H1 (cell line): ENCODE results near the gene IFIT1. TPM values are rescaled to one million over a fixed set of nuclear protein-coding genes. Genes with fewer than 3 reads are reported as not detected.

ENCODE experiments used
- CTCF ChIA-PET: fragments of 300-600 bp; sonication (Branson Sonifier 250); formaldehyde crosslinking; loops from one replicate; lab custom pipeline; 2021; ENCODE audit not compliant: partially characterized antibody; lab: Charles Lee
- POLR2A ChIA-PET: fragments of 300-600 bp; sonication (Branson Sonifier 250); formaldehyde crosslinking; loops from one replicate; lab custom pipeline; 2021; ENCODE audit warnings: inconsistent platforms; ENCODE audit not compliant: partially characterized antibody; lab: Charles Lee
- DNase-seq, 2 experiments: peaks; one replicate each; pipeline versions ENCODE4 v3.0.0 to v3.0.0-alpha.2; 2010 to 2022; ENCODE audit warnings: low spot score in 2 of 2, low read depth in 1 of 2, mixed read lengths in 1 of 2
- FAIRE-seq: peaks from 2 replicates; lab custom pipeline; 2011; peaks lifted over from hg19 to GRCh38; lab: Jason Lieb, UNC
- H2AFZ ChIP-seq: 2 replicates; pipeline ENCODE4 v1.8.1; 2012; ENCODE audit warnings: low read length, inconsistent platforms
- H2AK5ac ChIP-seq: 2 replicates; pipeline ENCODE4 v1.6.1; 2013; ENCODE audit warnings: low read depth, low read length
- H2BK120ac ChIP-seq: replicated peaks from 2 replicates; pipeline ENCODE3; 2013; ENCODE audit warnings: low read depth, low read length, inconsistent platforms
- H2BK12ac ChIP-seq: 2 replicates; pipeline ENCODE4 v1.6.1; 2013; ENCODE audit warnings: low read depth, low read length
- H2BK15ac ChIP-seq: 2 replicates; pipeline ENCODE4 v1.6.1; 2013; ENCODE audit warnings: low read length
- H2BK20ac ChIP-seq: 2 replicates; pipeline ENCODE4 v1.6.1; 2013; ENCODE audit warnings: low read length
- H2BK5ac ChIP-seq: 2 replicates; pipeline ENCODE4 v1.6.1; 2013; ENCODE audit warnings: low read depth, low read length
- H3K14ac ChIP-seq: 2 replicates; pipeline ENCODE4 v1.6.1; 2013; ENCODE audit warnings: inconsistent platforms; ENCODE audit not compliant: insufficient read length
- H3K18ac ChIP-seq: 2 replicates; pipeline ENCODE4 v1.6.1; 2013; ENCODE audit warnings: low read length; ENCODE audit errors: extremely low read depth
- H3K23ac ChIP-seq: 2 replicates; pipeline ENCODE4 v1.6.1; 2013; ENCODE audit warnings: inconsistent platforms; ENCODE audit not compliant: insufficient read length
- H3K23me2 ChIP-seq: 2 replicates; pipeline ENCODE4 v1.6.1; 2013; ENCODE audit warnings: low read depth, low read length
- H3K27ac ChIP-seq: 2 replicates; pipeline ENCODE4 v1.6.1; 2011; ENCODE audit warnings: low read depth, low read length, inconsistent platforms
- H3K27me3 ChIP-seq, 4 experiments: replicated peaks in 1 of 4; 1 replicate in 1 of 4; 2 replicates in 3 of 4; pipeline versions ENCODE4 v1.6.1 to v1.8.1; 2011 to 2013; ENCODE audit warnings: low read length in 3 of 4, mild to moderate bottlenecking in 3 of 4, inconsistent platforms in 2 of 4, mixed read lengths in 2 of 4, moderate library complexity in 1 of 4; ENCODE audit not compliant: control insufficient read depth in 3 of 4, insufficient read depth in 3 of 4; ENCODE audit errors: extremely low read depth in 1 of 4
- H3K36me3 ChIP-seq, 4 experiments: 2 replicates each; pipeline versions ENCODE4 v1.6.1 to v1.8.1; 2011 to 2013; ENCODE audit warnings: mild to moderate bottlenecking in 4 of 4, low read length in 3 of 4, moderate library complexity in 2 of 4, control low read depth in 1 of 4, inconsistent platforms in 1 of 4; ENCODE audit not compliant: insufficient read depth in 4 of 4, control insufficient read depth in 2 of 4
- H3K4ac ChIP-seq: replicated peaks from 2 replicates; pipeline ENCODE3; 2013; ENCODE audit warnings: low read length, low read depth, mixed read lengths, inconsistent platforms; ENCODE audit not compliant: insufficient read length
- H3K4me1 ChIP-seq, 4 experiments: replicated peaks in 1 of 4; 1 replicate in 1 of 4; 2 replicates in 3 of 4; pipeline versions ENCODE4 v1.6.1 to v1.8.1; 2011 to 2013; ENCODE audit warnings: low read length in 3 of 4, inconsistent platforms in 2 of 4, mixed read lengths in 1 of 4; ENCODE audit not compliant: insufficient read depth in 4 of 4, control insufficient read depth in 3 of 4
- H3K4me2 ChIP-seq, 2 experiments: 2 replicates each; pipeline versions ENCODE4 v1.6.1 to v1.8.1; 2011 to 2013; ENCODE audit warnings: low read depth in 2 of 2, low read length in 2 of 2, control low read depth in 1 of 2, inconsistent platforms in 1 of 2, mild to moderate bottlenecking in 1 of 2; ENCODE audit not compliant: insufficient read depth in 1 of 2
- H3K4me3 ChIP-seq, 4 experiments: fragments of 200-600, 300-600 bp in 1 of 4; sonication (generic), shearing (Covaris generic), sonication (Bioruptor Twin) in 1 of 4; 2 replicates each; pipeline versions ENCODE4 v1.5.1 to v1.8.1; 2011 to 2016; ENCODE audit warnings: low read length in 4 of 4, low read depth in 3 of 4, control low read depth in 2 of 4, inconsistent platforms in 2 of 4, mild to moderate bottlenecking in 2 of 4, mixed read lengths in 1 of 4, moderate library complexity in 1 of 4; ENCODE audit not compliant: insufficient read depth in 2 of 4; ENCODE audit errors: extremely low read depth in 1 of 4
- H3K56ac ChIP-seq: replicated peaks from 2 replicates; pipeline ENCODE3; 2013; ENCODE audit warnings: low read depth, mild to moderate bottlenecking, mixed read lengths, low read length, inconsistent platforms; ENCODE audit not compliant: insufficient read length
- H3K79me1 ChIP-seq: 2 replicates; pipeline ENCODE4 v1.6.1; 2013; ENCODE audit warnings: low read depth, low read length, control low read depth
- H3K79me2 ChIP-seq, 2 experiments: 2 replicates each; pipeline versions ENCODE4 v1.6.1 to v1.8.1; 2012 to 2013; ENCODE audit warnings: low read length in 2 of 2, mild to moderate bottlenecking in 2 of 2, inconsistent platforms in 1 of 2; ENCODE audit not compliant: insufficient read depth in 2 of 2, control insufficient read depth in 1 of 2
- H3K9ac ChIP-seq, 4 experiments: replicated peaks in 1 of 4; 1 replicate in 1 of 4; 2 replicates in 3 of 4; pipeline versions ENCODE4 v1.6.1 to v1.8.1; 2011 to 2013; ENCODE audit warnings: low read depth in 3 of 4, low read length in 3 of 4, control low read depth in 2 of 4, mild to moderate bottlenecking in 2 of 4, moderate library complexity in 2 of 4, inconsistent platforms in 1 of 4; ENCODE audit errors: extremely low read depth in 1 of 4
- H3K9me3 ChIP-seq, 2 experiments: 2 replicates each; pipeline versions ENCODE4 v1.6.1 to v1.8.1; 2012 to 2013; ENCODE audit warnings: mild to moderate bottlenecking in 2 of 2, moderate library complexity in 2 of 2, control low read depth in 1 of 2, inconsistent platforms in 1 of 2, low read depth in 1 of 2, low read length in 1 of 2, mixed read lengths in 1 of 2; ENCODE audit not compliant: insufficient read depth in 2 of 2
- H4K20me1 ChIP-seq, 2 experiments: replicated peaks in 1 of 2; 2 replicates each; pipeline versions ENCODE3 to v1.8.1; 2011 to 2013; ENCODE audit warnings: inconsistent platforms in 2 of 2, low read length in 2 of 2, mild to moderate bottlenecking in 1 of 2; ENCODE audit not compliant: insufficient read depth in 2 of 2, control insufficient read depth in 1 of 2
- H4K5ac ChIP-seq: 2 replicates; pipeline ENCODE4 v1.6.1; 2013; ENCODE audit warnings: low read length, low read depth, mixed read lengths, inconsistent platforms; ENCODE audit not compliant: insufficient read length
- H4K8ac ChIP-seq: 2 replicates; pipeline ENCODE4 v1.8.0; 2013; ENCODE audit warnings: mild to moderate bottlenecking, moderate library complexity, low read length, inconsistent platforms; ENCODE audit not compliant: insufficient read depth; ENCODE audit errors: extremely low read depth
- H4K91ac ChIP-seq: replicated peaks from 2 replicates; pipeline ENCODE3; 2013; ENCODE audit warnings: low read length, mixed read lengths, inconsistent platforms; ENCODE audit not compliant: insufficient read length
- BACH1 ChIP-seq: IDR thresholded peaks from 2 replicates; pipeline ENCODE4 v1.6.1; 2012; ENCODE audit warnings: low read length, improper control_type of control experiment
- BRCA1 ChIP-seq: IDR thresholded peaks from 2 replicates; pipeline ENCODE4 v1.6.1; 2012; ENCODE audit warnings: low read depth, low read length, improper control_type of control experiment
- CREB1 ChIP-seq: IDR thresholded peaks from 2 replicates; pipeline ENCODE4 v1.6.1; 2012; ENCODE audit warnings: inconsistent platforms
- CTBP2 ChIP-seq: IDR thresholded peaks from 2 replicates; pipeline ENCODE4 v1.7.0; 2011; ENCODE audit warnings: borderline replicate concordance, mild to moderate bottlenecking, moderate library complexity, mixed read lengths, low read length; ENCODE audit not compliant: insufficient read depth, insufficient read length
- HDAC2 ChIP-seq, 2 experiments: fragments of 300-600 bp in 1 of 2; sonication (generic) in 1 of 2; IDR thresholded peaks; 2 replicates each; pipeline ENCODE4 v1.6.1; 2011 to 2012; ENCODE audit warnings: low read depth in 2 of 2, low read length in 2 of 2, mild to moderate bottlenecking in 2 of 2, moderate library complexity in 2 of 2, borderline replicate concordance in 1 of 2, inconsistent platforms in 1 of 2
- NANOG ChIP-seq: IDR thresholded peaks from 2 replicates; pipeline ENCODE4 v1.6.1; 2011; ENCODE audit warnings: low read length, low read depth, mild to moderate bottlenecking, inconsistent platforms; ENCODE audit not compliant: insufficient read depth, poor library complexity, severe bottlenecking
- NRF1 ChIP-seq: IDR thresholded peaks from 2 replicates; pipeline ENCODE4 v1.6.1; 2011; ENCODE audit warnings: mild to moderate bottlenecking, low read depth, low read length, improper control_type of control experiment
- PHF8 ChIP-seq: fragments of 200-600 bp; sonication (generic); conservative IDR thresholded peaks from 2 replicates; pipeline ENCODE4 v1.7.1; 2012; ENCODE audit warnings: low read depth, mild to moderate bottlenecking, inconsistent platforms, low read length, moderate library complexity
- POU5F1 ChIP-seq: IDR thresholded peaks from 2 replicates; pipeline ENCODE4 v1.6.1; 2011; ENCODE audit warnings: low read depth, mild to moderate bottlenecking, low read length, moderate library complexity
- SP1 ChIP-seq: IDR thresholded peaks from 2 replicates; pipeline ENCODE4 v1.6.1; 2011; ENCODE audit warnings: low read depth, low read length
- TEAD4 ChIP-seq: IDR thresholded peaks from 2 replicates; pipeline ENCODE4 v1.6.1; 2012; ENCODE audit warnings: low read depth, low read length, inconsistent platforms, mixed read lengths
- ZNF274 ChIP-seq: IDR thresholded peaks from 2 replicates; pipeline ENCODE4 v1.7.0; 2012; ENCODE audit warnings: low read length, borderline replicate concordance; ENCODE audit errors: extremely low read depth
- WGBS, 2 experiments: shearing (Covaris generic) in 1 of 2; methylation state at CpG; one replicate each; pipeline versions ENCODE4 v1.1.6 to v1.1.7; 2013 to 2015; ENCODE audit warnings: low lambda C conversion rate in 2 of 2, mixed read lengths in 2 of 2, inconsistent platforms in 1 of 2, low coverage in 1 of 2, missing lambda C conversion rate in 1 of 2; ENCODE audit not compliant: insufficient replicate concordance in 2 of 2, insufficient coverage in 1 of 2, insufficient read length in 1 of 2; ENCODE audit errors: extremely low coverage in 1 of 2, missing lambda C conversion rate in 1 of 2; 5-methylcytosine and 5-hydroxymethylcytosine counted together
- polyA plus RNA-seq, 7 experiments: library from polyadenylated mRNA; depleted of rRNA in 3 of 7; stranded (reverse) in 5 of 7; unstranded in 2 of 7; fragments of >200 nt in 5 of 7; fragments of 200-250 nt in 2 of 7; gene quantifications; 1 replicate in 5 of 7; 2 replicates in 1 of 7; 4 replicates in 1 of 7; pipeline versions ENCODE4 v1.2.1 to v1.2.3, GENCODE V29; 2011 to 2013; ENCODE audit warnings: missing spikeins in 2 of 7, mixed read lengths in 2 of 7
- total RNA-seq: library from RNA; stranded (reverse); fragmentation: NEBNext Ultra II Directional; extraction: Animal tissue kit (Norgen Biotek cat#: 25700); gene quantifications from 2 replicates; pipeline ENCODE4 v1.2.1, GENCODE V29; 2021

The IFIT1 gene
- total and polyA plus RNA-seq, 2 of the 8 experiments (the other 6 are each of a cell fraction or from before 2014, with no cell fraction given), result 0.94 to 1.5 TPM

DNA sequence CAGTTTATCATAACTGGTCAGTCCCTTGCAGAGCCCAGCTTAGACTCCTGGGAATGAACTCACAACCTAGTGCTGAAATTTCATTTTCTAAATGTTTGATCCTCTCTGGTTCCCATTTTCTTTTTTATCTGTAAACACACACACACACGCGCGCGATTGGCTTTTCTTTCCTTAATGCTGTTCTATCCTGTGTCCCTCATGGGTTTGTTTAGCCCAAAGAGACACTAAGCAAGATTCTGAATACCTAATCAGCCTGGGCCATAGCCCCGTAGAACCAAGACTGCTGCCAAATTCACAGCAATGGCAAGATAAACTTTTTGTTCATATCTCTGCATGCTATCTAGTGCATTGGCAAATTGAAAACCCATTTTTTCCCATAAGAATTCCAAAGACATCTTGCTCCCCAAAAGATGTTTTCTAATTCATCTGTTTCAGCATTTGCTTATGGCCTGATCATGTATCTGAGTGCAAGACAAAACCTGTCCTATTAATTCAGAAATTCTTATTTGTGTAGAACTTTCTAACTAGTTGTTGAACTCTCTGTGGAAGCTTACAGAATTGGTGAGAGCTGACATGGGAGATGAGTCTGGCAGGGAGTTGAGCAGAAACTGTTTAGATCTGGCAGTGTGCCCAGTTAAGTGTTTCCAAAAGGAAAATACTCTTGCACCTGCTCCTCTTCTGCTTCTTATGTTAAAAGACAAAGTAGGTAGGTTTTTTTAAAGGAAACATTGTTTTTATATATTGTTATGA is 1.8 kb upstream of the IFIT1 start:
- H2BK12ac ChIP-seq, result no peak overlapping the region
- H3K36me3 ChIP-seq, result no peaks in the 10 kb centered on the region
- H2BK120ac ChIP-seq, result no peak overlapping the region
- no peaks in the 10 kb centered on the region for H3K79me1 ChIP-seq
- DNase-seq, result no peak
- H4K91ac ChIP-seq, result no peak overlapping the region
- H3K4ac ChIP-seq, result no peak overlapping the region
- no peak overlapping the region for H2AFZ ChIP-seq
- FAIRE-seq, result no peak
- no peaks in the 10 kb centered on the region for H4K20me1 ChIP-seq
- H3K79me2 ChIP-seq, result no peaks in the 10 kb centered on the region
- H3K9ac ChIP-seq, result no peak overlapping the region
- H3K27ac ChIP-seq, result no peak overlapping the region
- peaks cover 0 to 5% (median 3%) of the 10 kb centered on the region in 4 experiments; a peak in 2 of 7 replicates for H3K4me1 ChIP-seq
- no peak overlapping the region for H2BK20ac ChIP-seq
- no peak overlapping the region for H3K14ac ChIP-seq
- no peak overlapping the region for H3K4me2 ChIP-seq
- H4K5ac ChIP-seq, result no peak overlapping the region
- 88% methylated on average over 5 of the region's 5 CpGs; no CpG with 5 or more reads in 1 of the 2 experiments for WGBS, 2 experiments
- no peak overlapping the region for H3K56ac ChIP-seq
- H3K23me2 ChIP-seq, result no peaks in the 10 kb centered on the region; the same call in 1 of the 2 replicates
- no peak overlapping the region for H3K4me3 ChIP-seq
- no peaks in the 10 kb centered on the region for H3K9me3 ChIP-seq
- H4K8ac ChIP-seq, result no peak overlapping the region
- CTCF ChIA-PET, result interaction anchor here (0.6 to 5.8 kb wide), 6 partner anchors 22 to 1561 kb away, joined by 3 to 30 read pairs (median 4); partner anchors contain the start of gene IFIT5
- H2AK5ac ChIP-seq, result no peak overlapping the region
- POLR2A ChIA-PET, result no interaction called here
- no peak overlapping the region for H2BK5ac ChIP-seq
- H3K23ac ChIP-seq, result no peak overlapping the region
- H3K18ac ChIP-seq, result no peak overlapping the region
- H3K27me3 ChIP-seq, result no peaks in the 10 kb centered on the region
- H2BK15ac ChIP-seq, result no peak overlapping the region
- TF ChIP-seq CREB1 (no peak), CTBP2 (no peak), POU5F1 (no peak), SP1 (no peak), BACH1 (no peak), NANOG (no peak), NRF1 (no peak), HDAC2 (IDR thresholded peaks at IDR 0.05; ENCODE audit: borderline replicate concordance in 1 of 2, low read depth in 2 of 2, low read length in 2 of 2) (no peak), TEAD4 (no peak), BRCA1 (no peak), ZNF274 (no peak), PHF8 (no peak)
